ENCODE results near the gene CTIF. TPM values are rescaled to one million over a fixed set of nuclear protein-coding genes. Genes with fewer than 3 reads are reported as not detected.

Gene CTIF
- total and polyA plus RNA-seq, 2 experiments from 2014 or later, result 8.6 to 14.4 TPM

GRCh38 chr18:48605408-48605845 is 66.6 kb downstream of the CTIF start:
- H3K4me1 Mint-ChIP-seq, result peaks cover 14% of the 10 kb centered on the region
- H3K27me3 ChIP-seq (ENCODE audit: insufficient read depth), result no peaks in the 10 kb centered on the region
- DNase-seq (ENCODE audit: low spot score) (peak; percentile 87), ATAC-seq (peak; percentile 99)
- H3K4me3 ChIP-seq, result no peak overlapping the region
- 0 out of 2 replicates have a peak overlapping the region, but pooled peaks have one; percentile 45 for H3K27ac Mint-ChIP-seq
- no peak overlapping the region for H3K4me2 ChIP-seq
- no peaks in the 10 kb centered on the region for H3K36me3 Mint-ChIP-seq (ENCODE audit: low read depth)
- no peak overlapping the region for H3K27ac ChIP-seq (ENCODE audit: low read depth)
- no peak overlapping the region for H2AFZ ChIP-seq
- peaks cover 4% of the 10 kb centered on the region for H3K27me3 Mint-ChIP-seq (ENCODE audit: insufficient read depth, low read depth, poor library complexity)
- no peaks in the 10 kb centered on the region for H3K9me2 ChIP-seq (ENCODE audit: insufficient read depth)
- no peaks in the 10 kb centered on the region for H3K36me3 ChIP-seq (ENCODE audit: insufficient read depth)
- TF ChIP-seq NANOG (IDR thresholded peaks at IDR 0.05; ENCODE audit: borderline replicate concordance), result no peak
- TF ChIP-seq ZNF114 (CRISPR knock-in tag; IDR thresholded peaks at IDR 0.05), result no peak
- peak; percentile 70 to 88 for TF ChIP-seq CTCF (conservative IDR thresholded peaks at IDR 0.05; ENCODE audit: low read depth in 2 of 2)
- TF ChIP-seq, protein P1, sequence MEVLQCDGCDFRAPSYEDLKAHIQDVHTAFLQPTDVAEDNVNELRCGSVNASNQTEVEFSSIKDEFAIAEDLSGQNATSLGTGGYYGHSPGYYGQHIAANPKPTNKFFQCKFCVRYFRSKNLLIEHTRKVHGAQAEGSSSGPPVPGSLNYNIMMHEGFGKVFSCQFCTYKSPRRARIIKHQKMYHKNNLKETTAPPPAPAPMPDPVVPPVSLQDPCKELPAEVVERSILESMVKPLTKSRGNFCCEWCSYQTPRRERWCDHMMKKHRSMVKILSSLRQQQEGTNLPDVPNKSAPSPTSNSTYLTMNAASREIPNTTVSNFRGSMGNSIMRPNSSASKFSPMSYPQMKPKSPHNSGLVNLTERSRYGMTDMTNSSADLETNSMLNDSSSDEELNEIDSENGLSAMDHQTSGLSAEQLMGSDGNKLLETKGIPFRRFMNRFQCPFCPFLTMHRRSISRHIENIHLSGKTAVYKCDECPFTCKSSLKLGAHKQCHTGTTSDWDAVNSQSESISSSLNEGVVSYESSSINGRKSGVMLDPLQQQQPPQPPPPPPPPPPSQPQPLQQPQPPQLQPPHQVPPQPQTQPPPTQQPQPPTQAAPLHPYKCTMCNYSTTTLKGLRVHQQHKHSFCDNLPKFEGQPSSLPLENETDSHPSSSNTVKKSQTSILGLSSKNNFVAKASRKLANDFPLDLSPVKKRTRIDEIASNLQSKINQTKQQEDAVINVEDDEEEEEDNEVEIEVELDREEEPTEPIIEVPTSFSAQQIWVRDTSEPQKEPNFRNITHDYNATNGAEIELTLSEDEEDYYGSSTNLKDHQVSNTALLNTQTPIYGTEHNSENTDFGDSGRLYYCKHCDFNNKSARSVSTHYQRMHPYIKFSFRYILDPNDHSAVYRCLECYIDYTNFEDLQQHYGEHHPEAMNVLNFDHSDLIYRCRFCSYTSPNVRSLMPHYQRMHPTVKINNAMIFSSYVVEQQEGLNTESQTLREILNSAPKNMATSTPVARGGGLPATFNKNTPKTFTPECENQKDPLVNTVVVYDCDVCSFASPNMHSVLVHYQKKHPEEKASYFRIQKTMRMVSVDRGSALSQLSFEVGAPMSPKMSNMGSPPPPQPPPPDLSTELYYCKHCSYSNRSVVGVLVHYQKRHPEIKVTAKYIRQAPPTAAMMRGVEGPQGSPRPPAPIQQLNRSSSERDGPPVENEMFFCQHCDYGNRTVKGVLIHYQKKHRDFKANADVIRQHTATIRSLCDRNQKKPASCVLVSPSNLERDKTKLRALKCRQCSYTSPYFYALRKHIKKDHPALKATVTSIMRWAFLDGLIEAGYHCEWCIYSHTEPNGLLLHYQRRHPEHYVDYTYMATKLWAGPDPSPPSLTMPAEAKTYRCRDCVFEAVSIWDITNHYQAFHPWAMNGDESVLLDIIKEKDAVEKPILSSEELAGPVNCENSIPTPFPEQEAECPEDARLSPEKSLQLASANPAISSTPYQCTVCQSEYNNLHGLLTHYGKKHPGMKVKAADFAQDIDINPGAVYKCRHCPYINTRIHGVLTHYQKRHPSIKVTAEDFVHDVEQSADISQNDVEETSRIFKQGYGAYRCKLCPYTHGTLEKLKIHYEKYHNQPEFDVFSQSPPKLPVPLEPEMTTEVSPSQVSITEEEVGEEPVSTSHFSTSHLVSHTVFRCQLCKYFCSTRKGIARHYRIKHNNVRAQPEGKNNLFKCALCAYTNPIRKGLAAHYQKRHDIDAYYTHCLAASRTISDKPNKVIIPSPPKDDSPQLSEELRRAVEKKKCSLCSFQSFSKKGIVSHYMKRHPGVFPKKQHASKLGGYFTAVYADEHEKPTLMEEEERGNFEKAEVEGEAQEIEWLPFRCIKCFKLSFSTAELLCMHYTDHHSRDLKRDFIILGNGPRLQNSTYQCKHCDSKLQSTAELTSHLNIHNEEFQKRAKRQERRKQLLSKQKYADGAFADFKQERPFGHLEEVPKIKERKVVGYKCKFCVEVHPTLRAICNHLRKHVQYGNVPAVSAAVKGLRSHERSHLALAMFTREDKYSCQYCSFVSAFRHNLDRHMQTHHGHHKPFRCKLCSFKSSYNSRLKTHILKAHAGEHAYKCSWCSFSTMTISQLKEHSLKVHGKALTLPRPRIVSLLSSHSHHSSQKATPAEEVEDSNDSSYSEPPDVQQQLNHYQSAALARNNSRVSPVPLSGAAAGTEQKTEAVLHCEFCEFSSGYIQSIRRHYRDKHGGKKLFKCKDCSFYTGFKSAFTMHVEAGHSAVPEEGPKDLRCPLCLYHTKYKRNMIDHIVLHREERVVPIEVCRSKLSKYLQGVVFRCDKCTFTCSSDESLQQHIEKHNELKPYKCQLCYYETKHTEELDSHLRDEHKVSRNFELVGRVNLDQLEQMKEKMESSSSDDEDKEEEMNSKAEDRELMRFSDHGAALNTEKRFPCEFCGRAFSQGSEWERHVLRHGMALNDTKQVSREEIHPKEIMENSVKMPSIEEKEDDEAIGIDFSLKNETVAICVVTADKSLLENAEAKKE (CRISPR knock-in tag; IDR thresholded peaks at IDR 0.05), result no peak
- no peak for TF ChIP-seq EZH2phosphoT487 (IDR thresholded peaks at IDR 0.05; ENCODE audit: unreplicated experiment)
- TF ChIP-seq, protein P2, sequence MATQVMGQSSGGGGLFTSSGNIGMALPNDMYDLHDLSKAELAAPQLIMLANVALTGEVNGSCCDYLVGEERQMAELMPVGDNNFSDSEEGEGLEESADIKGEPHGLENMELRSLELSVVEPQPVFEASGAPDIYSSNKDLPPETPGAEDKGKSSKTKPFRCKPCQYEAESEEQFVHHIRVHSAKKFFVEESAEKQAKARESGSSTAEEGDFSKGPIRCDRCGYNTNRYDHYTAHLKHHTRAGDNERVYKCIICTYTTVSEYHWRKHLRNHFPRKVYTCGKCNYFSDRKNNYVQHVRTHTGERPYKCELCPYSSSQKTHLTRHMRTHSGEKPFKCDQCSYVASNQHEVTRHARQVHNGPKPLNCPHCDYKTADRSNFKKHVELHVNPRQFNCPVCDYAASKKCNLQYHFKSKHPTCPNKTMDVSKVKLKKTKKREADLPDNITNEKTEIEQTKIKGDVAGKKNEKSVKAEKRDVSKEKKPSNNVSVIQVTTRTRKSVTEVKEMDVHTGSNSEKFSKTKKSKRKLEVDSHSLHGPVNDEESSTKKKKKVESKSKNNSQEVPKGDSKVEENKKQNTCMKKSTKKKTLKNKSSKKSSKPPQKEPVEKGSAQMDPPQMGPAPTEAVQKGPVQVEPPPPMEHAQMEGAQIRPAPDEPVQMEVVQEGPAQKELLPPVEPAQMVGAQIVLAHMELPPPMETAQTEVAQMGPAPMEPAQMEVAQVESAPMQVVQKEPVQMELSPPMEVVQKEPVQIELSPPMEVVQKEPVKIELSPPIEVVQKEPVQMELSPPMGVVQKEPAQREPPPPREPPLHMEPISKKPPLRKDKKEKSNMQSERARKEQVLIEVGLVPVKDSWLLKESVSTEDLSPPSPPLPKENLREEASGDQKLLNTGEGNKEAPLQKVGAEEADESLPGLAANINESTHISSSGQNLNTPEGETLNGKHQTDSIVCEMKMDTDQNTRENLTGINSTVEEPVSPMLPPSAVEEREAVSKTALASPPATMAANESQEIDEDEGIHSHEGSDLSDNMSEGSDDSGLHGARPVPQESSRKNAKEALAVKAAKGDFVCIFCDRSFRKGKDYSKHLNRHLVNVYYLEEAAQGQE (IDR thresholded peaks at IDR 0.05; ENCODE audit: unreplicated experiment), result no peak
- TF ChIP-seq JUNB (IDR thresholded peaks at IDR 0.05; ENCODE audit: unreplicated experiment), result no peak
- no peak for TF ChIP-seq EZH2 (IDR thresholded peaks at IDR 0.05; ENCODE audit: low read depth, unreplicated experiment)
- no peaks in the 10 kb centered on the region for H3K4me1 ChIP-seq (ENCODE audit: insufficient read depth)
- no peak overlapping the region for H3K4me3 Mint-ChIP-seq
- H3K9me3 Mint-ChIP-seq, result no peaks in the 10 kb centered on the region
- no peaks in the 10 kb centered on the region for H3F3A ChIP-seq (replicated peaks; ENCODE audit: low read depth)
- peaks cover 6% of the 10 kb centered on the region; the same call in 1 of the 2 replicates for H3K79me2 ChIP-seq (replicated peaks; ENCODE audit: insufficient read depth)
- peaks cover 5% of the 10 kb centered on the region; the same call in 1 of the 2 replicates for H4K20me1 ChIP-seq (replicated peaks; ENCODE audit: insufficient read depth)
